IMR-90 (cell line): Measurements from ENCODE around the gene PIP4K2A. TPM values are rescaled to one million over a fixed set of nuclear protein-coding genes. Genes with fewer than 3 reads are reported as not detected.

Experiments used
- ATAC-seq: fragments of 200-7000 bp; cut with Tn5 transposase; 2 replicates; pipeline ENCODE4 v1.9.1; 2020; ENCODE audit warnings: low read depth, mild to moderate bottlenecking, moderate library complexity
- BruUV-seq: library from RNA; stranded (reverse); fragments of 400-500 nt; replicated peaks from 2 replicates; lab custom pipeline; 2021; lab: Mats Ljungman, UMichigan
- CTCF ChIA-PET: fragments of 300-600 bp; formaldehyde crosslinking; extraction: SDS; loops from one replicate; lab custom pipeline; 2021; ENCODE audit warnings: antibody characterized with exemption; lab: Yijun Ruan, JAX
- POLR2A ChIA-PET: fragments of 300-600 bp; sonication (Branson Sonifier 250); formaldehyde crosslinking; loops from one replicate; lab custom pipeline; 2022; ENCODE audit warnings: antibody characterized with exemption; ENCODE audit not compliant: unreplicated experiment; lab: Charles Lee
- DNase-seq: peaks from one replicate; pipeline ENCODE4 v3.0.0; 2013
- H2AFZ ChIP-seq: replicated peaks from 2 replicates; pipeline ENCODE3; 2013; ENCODE audit warnings: low read length, mild to moderate bottlenecking; ENCODE audit not compliant: poor library complexity
- H2AK5ac ChIP-seq: 2 replicates; pipeline ENCODE4 v1.6.1; 2013; ENCODE audit warnings: low read depth, low read length, inconsistent platforms
- H2AK9ac ChIP-seq: replicated peaks from 2 replicates; pipeline ENCODE3; 2013; ENCODE audit warnings: mild to moderate bottlenecking, low read depth, low read length, moderate library complexity; ENCODE audit not compliant: poor library complexity
- H2BK120ac ChIP-seq: 2 replicates; pipeline ENCODE4 v1.6.1; 2013; ENCODE audit warnings: low read depth, low read length, inconsistent platforms
- H2BK15ac ChIP-seq: 3 replicates; pipeline ENCODE4 v1.6.1; 2013; ENCODE audit warnings: low read depth, low read length, inconsistent platforms
- H2BK20ac ChIP-seq: 2 replicates; pipeline ENCODE4 v1.6.1; 2013; ENCODE audit warnings: low read depth, mild to moderate bottlenecking, inconsistent platforms, low read length, moderate library complexity
- H2BK5ac ChIP-seq: 2 replicates; pipeline ENCODE4 v1.6.1; 2013; ENCODE audit warnings: mild to moderate bottlenecking, low read depth, low read length, inconsistent platforms; ENCODE audit not compliant: poor library complexity, severe bottlenecking
- H3K14ac ChIP-seq: replicated peaks from 2 replicates; pipeline ENCODE4 v1.6.1; 2013; ENCODE audit warnings: low read depth, low read length, inconsistent platforms
- H3K18ac ChIP-seq: 2 replicates; pipeline ENCODE4 v1.6.1; 2013; ENCODE audit warnings: low read depth, low read length, control low read depth
- H3K23ac ChIP-seq: 2 replicates; pipeline ENCODE4 v1.6.1; 2013; ENCODE audit warnings: low read depth, low read length, inconsistent platforms
- H3K27ac ChIP-seq: 2 replicates; pipeline ENCODE4 v1.5.1; 2013; ENCODE audit warnings: mild to moderate bottlenecking, control low read depth, low read length; ENCODE audit not compliant: insufficient read depth
- H3K27me3 ChIP-seq: 2 replicates; pipeline ENCODE4 v1.6.1; 2013; ENCODE audit warnings: low read length; ENCODE audit not compliant: control insufficient read depth, insufficient read depth
- H3K36me3 ChIP-seq: 2 replicates; pipeline ENCODE4 v1.6.1; 2013; ENCODE audit warnings: low read length, mixed read lengths; ENCODE audit not compliant: control insufficient read depth, insufficient read depth
- H3K4ac ChIP-seq: 2 replicates; pipeline ENCODE4 v1.6.1; 2013; ENCODE audit warnings: low read depth, low read length, inconsistent platforms
- H3K4me1 ChIP-seq: 2 replicates; pipeline ENCODE4 v1.6.1; 2013; ENCODE audit warnings: low read length, mixed read lengths; ENCODE audit not compliant: control insufficient read depth, insufficient read depth
- H3K4me2 ChIP-seq: 2 replicates; pipeline ENCODE4 v1.6.1; 2013; ENCODE audit warnings: low read depth, mild to moderate bottlenecking, control low read depth, low read length, moderate library complexity
- H3K4me3 ChIP-seq: 2 replicates; pipeline ENCODE4 v1.5.1; 2013; ENCODE audit warnings: low read depth, mild to moderate bottlenecking, control low read depth, low read length, moderate library complexity; ENCODE audit not compliant: insufficient read depth
- H3K56ac ChIP-seq: 2 replicates; pipeline ENCODE4 v1.6.1; 2013; ENCODE audit warnings: low read length, inconsistent platforms; ENCODE audit not compliant: insufficient read depth; ENCODE audit errors: extremely low read depth
- H3K79me1 ChIP-seq, 2 experiments: 2 replicates each; pipeline ENCODE4 v1.6.1; 2013; ENCODE audit warnings: low read length in 2 of 2, inconsistent platforms in 1 of 2, low read depth in 1 of 2
- H3K9ac ChIP-seq: 2 replicates; pipeline ENCODE4 v1.6.1; 2013; ENCODE audit warnings: low read depth, low read length, control low read depth
- H3K9me1 ChIP-seq: 2 replicates; pipeline ENCODE4 v1.6.1; 2013; ENCODE audit warnings: low read length, inconsistent platforms; ENCODE audit not compliant: insufficient read depth
- H3K9me3 ChIP-seq: 2 replicates; pipeline ENCODE4 v1.6.1; 2013; ENCODE audit warnings: low read length; ENCODE audit not compliant: control insufficient read depth, insufficient read depth
- H4K20me1 ChIP-seq: 2 replicates; pipeline ENCODE4 v1.6.1; 2013; ENCODE audit warnings: low read length, inconsistent platforms; ENCODE audit not compliant: insufficient read depth
- H4K5ac ChIP-seq: 2 replicates; pipeline ENCODE4 v1.6.1; 2013; ENCODE audit warnings: mild to moderate bottlenecking, low read depth, low read length, control low read depth
- H4K8ac ChIP-seq, 2 experiments: 2 replicates each; pipeline ENCODE4 v1.6.1; 2013; ENCODE audit warnings: low read depth in 2 of 2, low read length in 2 of 2, control low read depth in 1 of 2, inconsistent platforms in 1 of 2
- H4K91ac ChIP-seq: 2 replicates; pipeline ENCODE4 v1.6.1; 2013; ENCODE audit warnings: low read depth, low read length, inconsistent platforms; ENCODE audit not compliant: insufficient read depth
- ELK1 ChIP-seq: fragments of 150-350 bp; IDR thresholded peaks from 2 replicates; pipeline ENCODE4 v1.6.1; 2016; ENCODE audit warnings: low read depth, mild to moderate bottlenecking, low read length, moderate library complexity, borderline replicate concordance
- WGBS, 2 experiments: methylation state at CpG; one replicate each; pipeline versions ENCODE4 v1.1.5 to v1.1.7; 2013; ENCODE audit warnings: missing lambda C conversion rate in 2 of 2; ENCODE audit not compliant: insufficient read length in 1 of 2; ENCODE audit errors: extremely low coverage in 2 of 2; 5-methylcytosine and 5-hydroxymethylcytosine counted together
- dilution Hi-C: fragments of 300-500 bp; cut with HindIII; formaldehyde crosslinking; loops from one replicate; pipeline ENCODE4 v1.14.3; 2018; ENCODE audit warnings: low sequenced_read_pairs; ENCODE audit not compliant: unreplicated experiment
- in situ Hi-C: fragments of 300-500 bp; cut with MboI; formaldehyde crosslinking; loops from 3 replicates; pipeline ENCODE4 v1.14.3; 2019; ENCODE audit warnings: low sequenced_read_pairs, inconsistent platforms, mixed read lengths
- intact Hi-C: fragments of 100-400 bp; cut with micrococcal nuclease; formaldehyde crosslinking; loops from 2 replicates; pipeline ENCODE4 v1.10.0; 2022
- polyA plus RNA-seq, 3 experiments: library from polyadenylated mRNA; depleted of rRNA; stranded (reverse); fragments of >200 nt; gene quantifications; 2 replicates each; pipeline ENCODE4 v1.2.3, GENCODE V29; 2012; ENCODE audit warnings: low replicate concordance in 1 of 3
- total RNA-seq: library from RNA; depleted of rRNA; stranded (reverse); fragments of >200 nt; gene quantifications from 2 replicates; pipeline ENCODE4 v1.2.3, GENCODE V29; 2012

The PIP4K2A gene
- total and polyA plus RNA-seq, 2 of the 4 experiments (the other 2 are of a cell fraction), result 9.8 to 18.1 TPM

- ChIA-PET CTCF (no interaction called here), POLR2A (no interaction called here)
- peaks cover 1% of the 10 kb centered on the region; the same call in 1 of the 2 replicates for H3K9me3 ChIP-seq
- no peak overlapping the region for H3K27ac ChIP-seq
- no peak overlapping the region for H3K56ac ChIP-seq
- H3K27me3 ChIP-seq, result no peaks in the 10 kb centered on the region
- H4K91ac ChIP-seq, result no peak overlapping the region
- no peak overlapping the region for H2AK9ac ChIP-seq
- dilution Hi-C loops, result no loop called here
- no peak overlapping the region for H3K4me3 ChIP-seq
- H3K4me2 ChIP-seq, result no peak overlapping the region
- H2BK20ac ChIP-seq, result no peak overlapping the region
- no peak overlapping the region for H4K5ac ChIP-seq
- WGBS, 2 experiments, result no CpG with 5 or more reads among the region's 3 CpGs
- no peak overlapping the region for H2AFZ ChIP-seq
- in situ Hi-C loops, result no loop called here
- H3K9ac ChIP-seq, result no peak overlapping the region
- no peak overlapping the region for H3K18ac ChIP-seq
- no peak overlapping the region for H3K23ac ChIP-seq
- ATAC-seq (no peak), DNase-seq (no peak)
- H2AK5ac ChIP-seq, result no peak overlapping the region
- H4K8ac ChIP-seq, result no peak overlapping the region
- H2BK120ac ChIP-seq, result no peak overlapping the region
- no peaks in the 10 kb centered on the region for H4K20me1 ChIP-seq
- H2BK15ac ChIP-seq, result no peak overlapping the region
- H3K79me1 ChIP-seq, result no peaks in the 10 kb centered on the region
- H3K4me1 ChIP-seq, result no peaks in the 10 kb centered on the region
- no peak overlapping the region for H3K4ac ChIP-seq
- H3K14ac ChIP-seq, result no peak overlapping the region
- no TSS peak for BruUV-seq
- TF ChIP-seq ELK1, result no peak
- no peaks in the 10 kb centered on the region for H3K9me1 ChIP-seq
- no peak overlapping the region for H2BK5ac ChIP-seq
- intact Hi-C loops, result no loop called here
- H3K36me3 ChIP-seq, result no peaks in the 10 kb centered on the region
These were observed 183.4 kb downstream of the PIP4K2A start for GRCh38 chr10:22531008-22531407.
